Parathyroid adenoma (tissue), 2 donors: Measurements from ENCODE around the gene WWOX.

Source experiments
- H2AFZ ChIP-seq: fragments of 300-600 bp; sonication (generic); one replicate; pipeline ENCODE4 v1.7.0; 2017; ENCODE audit warnings: antibody characterized with exemption, mild to moderate bottlenecking
- H3K27ac ChIP-seq: fragments of 300-600 bp; sonication (generic); one replicate; pipeline ENCODE4 v1.7.0; 2017
- H3K27me3 ChIP-seq: fragments of 300-600 bp; sonication (generic); one replicate; pipeline ENCODE4 v1.7.0; 2017; ENCODE audit warnings: low read length; ENCODE audit not compliant: control insufficient read depth, insufficient read depth
- H3K36me3 ChIP-seq: fragments of 300-600 bp; sonication (generic); one replicate; pipeline ENCODE4 v1.7.0; 2017; ENCODE audit warnings: low read length; ENCODE audit not compliant: control insufficient read depth, insufficient read depth
- H3K4me1 ChIP-seq: fragments of 300-600 bp; sonication (generic); one replicate; pipeline ENCODE4 v1.7.0; 2017; ENCODE audit warnings: control low read depth
- H3K4me2 ChIP-seq: fragments of 300-600 bp; sonication (generic); one replicate; pipeline ENCODE4 v1.7.0; 2017; ENCODE audit warnings: low read length
- H3K4me3 ChIP-seq: fragments of 300-600 bp; sonication (generic); one replicate; pipeline ENCODE4 v1.7.0; 2017; ENCODE audit warnings: low read depth, low read length
- H3K79me2 ChIP-seq: fragments of 300-600 bp; sonication (generic); one replicate; pipeline ENCODE4 v1.7.0; 2017; ENCODE audit warnings: control low read depth
- H3K9ac ChIP-seq: fragments of 300-600 bp; sonication (generic); one replicate; pipeline ENCODE4 v1.7.0; 2017; ENCODE audit warnings: mild to moderate bottlenecking
- H3K9me3 ChIP-seq: fragments of 300-600 bp; sonication (generic); one replicate; pipeline ENCODE4 v1.7.0; 2017; ENCODE audit warnings: low read length; ENCODE audit not compliant: control insufficient read depth
- CTCF ChIP-seq: fragments of 300-600 bp; sonication (generic); IDR thresholded peaks from one replicate; pipeline ENCODE4 v1.7.0; 2017; ENCODE audit warnings: antibody characterized with exemption, mild to moderate bottlenecking
- donor health status: primary hyperparathyroidism.

The WWOX gene

GRCh38 chr16:78882751-78883150 is 783.3 kb downstream of the WWOX start:
- no peak overlapping the region for H3K4me3 ChIP-seq
- TF ChIP-seq CTCF = no peak
- H3K36me3 ChIP-seq = no peaks in the 10 kb centered on the region

GRCh38 chr16:78884204-78884603 is 784.8 kb downstream of the WWOX start:
- Histone ChIP-seq H3K4me1 (no peaks in the 10 kb centered on the region), H3K79me2 (no peaks in the 10 kb centered on the region), H3K9me3 (no peaks in the 10 kb centered on the region), H3K4me3 (no peak overlapping the region), H3K36me3 (no peaks in the 10 kb centered on the region), H3K27me3 (no peaks in the 10 kb centered on the region), H3K4me2 (no peak overlapping the region), H2AFZ (no peak overlapping the region), H3K9ac (no peak overlapping the region), H3K27ac (no peak overlapping the region)
- TF ChIP-seq CTCF = no peak

More at GRCh38 chr16:78882751-78883150, 783.3 kb downstream of the WWOX start:
- no peaks in the 10 kb centered on the region for H3K79me2 ChIP-seq
- H3K9ac ChIP-seq = no peak overlapping the region
- no peak overlapping the region for H3K27ac ChIP-seq
- H3K9me3 ChIP-seq = no peaks in the 10 kb centered on the region
- no peaks in the 10 kb centered on the region for H3K27me3 ChIP-seq
- no peak overlapping the region for H3K4me2 ChIP-seq
- H3K4me1 ChIP-seq = no peaks in the 10 kb centered on the region
- no peak overlapping the region for H2AFZ ChIP-seq

- Histone ChIP-seq H3K4me2 (no peak overlapping the region), H3K4me3 (no peak overlapping the region), H2AFZ (no peak overlapping the region), H3K36me3 (no peaks in the 10 kb centered on the region), H3K27me3 (no peaks in the 10 kb centered on the region), H3K9me3 (no peaks in the 10 kb centered on the region), H3K79me2 (no peaks in the 10 kb centered on the region), H3K27ac (no peak overlapping the region), H3K9ac (no peak overlapping the region), H3K4me1 (no peaks in the 10 kb centered on the region)
- no peak for TF ChIP-seq CTCF
Observed at GRCh38 chr16:78889346-78889745, 789.9 kb downstream of the WWOX start.

- no peaks in the 10 kb centered on the region for H3K27me3 ChIP-seq
- H3K79me2 ChIP-seq = no peaks in the 10 kb centered on the region
- H3K9me3 ChIP-seq = no peaks in the 10 kb centered on the region
- H3K4me3 ChIP-seq = no peak overlapping the region
- no peaks in the 10 kb centered on the region for H3K4me1 ChIP-seq
- no peak overlapping the region for H3K4me2 ChIP-seq
- TF ChIP-seq CTCF = no peak
- no peak overlapping the region for H3K27ac ChIP-seq
- no peak overlapping the region for H3K9ac ChIP-seq
- H3K36me3 ChIP-seq = no peaks in the 10 kb centered on the region
- H2AFZ ChIP-seq = no peak overlapping the region
Observed at GRCh38 chr16:78890373-78890895, 791.0 kb downstream of the WWOX start.

- Histone ChIP-seq H3K9ac (no peak overlapping the region), H3K4me1 (no peaks in the 10 kb centered on the region), H3K9me3 (no peaks in the 10 kb centered on the region), H3K27ac (no peak overlapping the region), H3K79me2 (no peaks in the 10 kb centered on the region), H3K4me2 (no peak overlapping the region), H2AFZ (no peak overlapping the region), H3K36me3 (no peaks in the 10 kb centered on the region), H3K4me3 (no peak overlapping the region), H3K27me3 (no peaks in the 10 kb centered on the region)
- no peak for TF ChIP-seq CTCF
Observed at GRCh38 chr16:78892951-78893733, 793.7 kb downstream of the WWOX start.
